IgD-negative memory B cell (primary cell): ENCODE data around the gene DIAPH2. TPM values are rescaled to one million over a fixed set of nuclear protein-coding genes. Genes with fewer than 3 reads are reported as not detected.
"Not testable (repeated sequence)": the region's sequence is repeated elsewhere in the genome, so short reads cannot be mapped to it uniquely, and the experiment has no call there.

ENCODE experiments used
- H3K27ac Mint-ChIP-seq, 3 donors: one replicate each; pipeline ENCODE4 v1.8.0; 2020 to 2022; ENCODE audit warnings: mild to moderate bottlenecking in 3 of 3, mixed read lengths in 3 of 3, moderate library complexity in 1 of 3
- H3K27me3 Mint-ChIP-seq: one replicate; pipeline ENCODE4 v1.8.0; 2021; ENCODE audit warnings: mixed read lengths
- H3K36me3 Mint-ChIP-seq: one replicate; pipeline ENCODE4 v1.8.0; 2020; ENCODE audit warnings: mild to moderate bottlenecking, mixed read lengths
- H3K4me1 Mint-ChIP-seq, 3 donors: one replicate each; pipeline ENCODE4 v1.8.0; 2020 to 2022; ENCODE audit warnings: mixed read lengths in 3 of 3, mild to moderate bottlenecking in 1 of 3
- H3K4me3 Mint-ChIP-seq, 4 donors: one replicate each; pipeline ENCODE4 v1.8.0; 2020 to 2022; ENCODE audit warnings: mild to moderate bottlenecking in 4 of 4, mixed read lengths in 4 of 4, moderate library complexity in 3 of 4
- H3K9me3 Mint-ChIP-seq, 3 donors: one replicate each; pipeline ENCODE4 v1.8.0; 2020 to 2021; ENCODE audit warnings: mixed read lengths in 3 of 3, mild to moderate bottlenecking in 1 of 3
- polyA plus RNA-seq: library from polyadenylated mRNA; unstranded; fragments of 300-500 nt; fragmentation: Illumina TruSeq; gene quantifications from one replicate; pipeline ENCODE4 v1.2.3, GENCODE V29; 2021

Gene DIAPH2
- polyA plus RNA-seq, 1 donor from 2014 or later, result 12.6 TPM

- H3K4me3 Mint-ChIP-seq, result no peak overlapping the region
- no peaks in the 10 kb centered on the region for H3K27me3 Mint-ChIP-seq
- no peaks in the 10 kb centered on the region for H3K9me3 Mint-ChIP-seq
- no peak overlapping the region for H3K27ac Mint-ChIP-seq
- H3K36me3 Mint-ChIP-seq, result no peaks in the 10 kb centered on the region
- peaks cover 0 to 6% (median 5%) of the 10 kb centered on the region in 3 donors for H3K4me1 Mint-ChIP-seq
These were observed 18.7 kb downstream of the DIAPH2 start for GRCh38 chrX:96703379-96703778.

GRCh38 chrX:96703816-96704215 lies 19.2 kb downstream of the DIAPH2 start:
- no peaks in the 10 kb centered on the region for H3K27me3 Mint-ChIP-seq
- H3K4me1 Mint-ChIP-seq, result peaks cover 0 to 9% (median 6%) of the 10 kb centered on the region in 3 donors
- no peaks in the 10 kb centered on the region for H3K36me3 Mint-ChIP-seq
- no peak overlapping the region for H3K4me3 Mint-ChIP-seq
- no peak overlapping the region for H3K27ac Mint-ChIP-seq
- no peaks in the 10 kb centered on the region for H3K9me3 Mint-ChIP-seq

GRCh38 chrX:96704629-96705028 lies 20.0 kb downstream of the DIAPH2 start:
- Mint-ChIP-seq H3K9me3 (no peaks in the 10 kb centered on the region), H3K4me3 (no peak overlapping the region), H3K27me3 (no peaks in the 10 kb centered on the region), H3K4me1 (peaks cover 0 to 9% (median 6%) of the 10 kb centered on the region in 3 donors), H3K36me3 (no peaks in the 10 kb centered on the region), H3K27ac (no peak overlapping the region)

GRCh38 chrX:96705905-96706304 lies 21.3 kb downstream of the DIAPH2 start:
- Mint-ChIP-seq H3K36me3 (no peaks in the 10 kb centered on the region), H3K4me3 (no peak overlapping the region), H3K27me3 (no peaks in the 10 kb centered on the region), H3K4me1 (peaks cover 0 to 9% (median 5%) of the 10 kb centered on the region in 3 donors), H3K27ac (no peak overlapping the region), H3K9me3 (no peaks in the 10 kb centered on the region)

GRCh38 chrX:96707804-96708203 lies 23.2 kb downstream of the DIAPH2 start:
- Mint-ChIP-seq H3K4me1 (peaks cover 6 to 13% (median 7%) of the 10 kb centered on the region in 3 donors), H3K27me3 (no peaks in the 10 kb centered on the region), H3K36me3 (no peaks in the 10 kb centered on the region), H3K27ac (no peak overlapping the region), H3K9me3 (no peaks in the 10 kb centered on the region), H3K4me3 (no peak overlapping the region)

GRCh38 chrX:96710031-96710430 lies 25.4 kb downstream of the DIAPH2 start:
- no peaks in the 10 kb centered on the region for H3K9me3 Mint-ChIP-seq
- H3K4me3 Mint-ChIP-seq, result no peak overlapping the region
- no peaks in the 10 kb centered on the region for H3K36me3 Mint-ChIP-seq
- peaks cover 6 to 13% (median 8%) of the 10 kb centered on the region in 3 donors for H3K4me1 Mint-ChIP-seq
- H3K27me3 Mint-ChIP-seq, result no peaks in the 10 kb centered on the region
- H3K27ac Mint-ChIP-seq, result no peak overlapping the region

- H3K9me3 Mint-ChIP-seq, result no peaks in the 10 kb centered on the region
- H3K4me1 Mint-ChIP-seq, result peaks cover 8 to 11% (median 9%) of the 10 kb centered on the region in 3 donors
- H3K27ac Mint-ChIP-seq, result no peak overlapping the region
- no peaks in the 10 kb centered on the region for H3K27me3 Mint-ChIP-seq
- H3K4me3 Mint-ChIP-seq, result no peak overlapping the region
- H3K36me3 Mint-ChIP-seq, result peaks cover 2% of the 10 kb centered on the region
These were observed 28.7 kb downstream of the DIAPH2 start for GRCh38 chrX:96713303-96713702.

GRCh38 chrX:96714393-96714792 lies 29.8 kb downstream of the DIAPH2 start:
- peaks cover 4 to 11% (median 9%) of the 10 kb centered on the region in 3 donors for H3K4me1 Mint-ChIP-seq
- not testable (repeated sequence) for H3K36me3 Mint-ChIP-seq, H3K27me3 Mint-ChIP-seq, H3K4me3 Mint-ChIP-seq, H3K9me3 Mint-ChIP-seq, H3K27ac Mint-ChIP-seq

- H3K4me1 Mint-ChIP-seq, result peaks cover 4 to 11% (median 9%) of the 10 kb centered on the region in 3 donors
- no peak overlapping the region for H3K27ac Mint-ChIP-seq
- H3K4me3 Mint-ChIP-seq, result no peak overlapping the region
- peaks cover 2% of the 10 kb centered on the region for H3K36me3 Mint-ChIP-seq
- H3K27me3 Mint-ChIP-seq, result no peaks in the 10 kb centered on the region
- peaks cover 0 to 2% (median 0%) of the 10 kb centered on the region in 3 donors for H3K9me3 Mint-ChIP-seq
These were observed 30.8 kb downstream of the DIAPH2 start for GRCh38 chrX:96715481-96715880.

- Mint-ChIP-seq H3K4me1 (peaks cover 0 to 12% (median 9%) of the 10 kb centered on the region in 3 donors), H3K4me3 (no peak overlapping the region), H3K9me3 (peaks cover 0 to 2% (median 0%) of the 10 kb centered on the region in 3 donors), H3K27ac (no peak overlapping the region), H3K27me3 (no peaks in the 10 kb centered on the region), H3K36me3 (peaks cover 2% of the 10 kb centered on the region)
These were observed 34.7 kb downstream of the DIAPH2 start for GRCh38 chrX:96719161-96719875.

GRCh38 chrX:96721354-96721753 lies 36.7 kb downstream of the DIAPH2 start:
- Mint-ChIP-seq H3K9me3 (peaks cover 0 to 2% (median 0%) of the 10 kb centered on the region in 3 donors), H3K4me3 (no peak overlapping the region)

GRCh38 chrX:96722781-96723180 lies 38.1 kb downstream of the DIAPH2 start:
- Mint-ChIP-seq H3K36me3 (no peaks in the 10 kb centered on the region), H3K27me3 (no peaks in the 10 kb centered on the region), H3K27ac (no peak overlapping the region), H3K4me1 (peaks cover 0 to 6% (median 4%) of the 10 kb centered on the region in 3 donors), H3K9me3 (peaks cover 0 to 2% (median 0%) of the 10 kb centered on the region in 3 donors), H3K4me3 (no peak overlapping the region)

More at GRCh38 chrX:96721354-96721753, 36.7 kb downstream of the DIAPH2 start:
- H3K27me3 Mint-ChIP-seq, result no peaks in the 10 kb centered on the region
- H3K4me1 Mint-ChIP-seq, result peaks cover 0 to 6% (median 4%) of the 10 kb centered on the region in 3 donors
- no peaks in the 10 kb centered on the region for H3K36me3 Mint-ChIP-seq
- no peak overlapping the region for H3K27ac Mint-ChIP-seq

- Mint-ChIP-seq H3K4me3 (no peak overlapping the region), H3K27ac (no peak overlapping the region), H3K27me3 (no peaks in the 10 kb centered on the region), H3K4me1 (peaks cover 0 to 5% (median 2%) of the 10 kb centered on the region in 3 donors), H3K36me3 (no peaks in the 10 kb centered on the region), H3K9me3 (no peaks in the 10 kb centered on the region)
These were observed 44.4 kb downstream of the DIAPH2 start for GRCh38 chrX:96729053-96729452.

GRCh38 chrX:96729868-96730643 lies 45.4 kb downstream of the DIAPH2 start:
- Mint-ChIP-seq H3K36me3 (no peaks in the 10 kb centered on the region), H3K27me3 (no peaks in the 10 kb centered on the region), H3K27ac (no peak overlapping the region), H3K4me1 (peaks cover 0 to 7% (median 0%) of the 10 kb centered on the region in 3 donors), H3K4me3 (no peak overlapping the region), H3K9me3 (no peaks in the 10 kb centered on the region)

- not testable (repeated sequence) for H3K4me3 Mint-ChIP-seq, H3K36me3 Mint-ChIP-seq, H3K27me3 Mint-ChIP-seq, H3K27ac Mint-ChIP-seq, H3K4me1 Mint-ChIP-seq, H3K9me3 Mint-ChIP-seq
These were observed 46.4 kb downstream of the DIAPH2 start for GRCh38 chrX:96731000-96731399.
